Glomerular visceral epithelial cell (primary cell): ENCODE measurements around the gene RNF151.
A peak's percentile ranks its signal among the peaks of the same experiment; 100 is the strongest.
"Not testable (repeated sequence)": the region's sequence is repeated elsewhere in the genome, so short reads cannot be mapped to it uniquely, and the experiment has no call there.

Experiments used
- DNase-seq: peaks from one replicate; pipeline ENCODE4 v3.0.0-alpha.2; 2016; ENCODE audit errors: extremely low spot score

RNF151 gene

DNA sequence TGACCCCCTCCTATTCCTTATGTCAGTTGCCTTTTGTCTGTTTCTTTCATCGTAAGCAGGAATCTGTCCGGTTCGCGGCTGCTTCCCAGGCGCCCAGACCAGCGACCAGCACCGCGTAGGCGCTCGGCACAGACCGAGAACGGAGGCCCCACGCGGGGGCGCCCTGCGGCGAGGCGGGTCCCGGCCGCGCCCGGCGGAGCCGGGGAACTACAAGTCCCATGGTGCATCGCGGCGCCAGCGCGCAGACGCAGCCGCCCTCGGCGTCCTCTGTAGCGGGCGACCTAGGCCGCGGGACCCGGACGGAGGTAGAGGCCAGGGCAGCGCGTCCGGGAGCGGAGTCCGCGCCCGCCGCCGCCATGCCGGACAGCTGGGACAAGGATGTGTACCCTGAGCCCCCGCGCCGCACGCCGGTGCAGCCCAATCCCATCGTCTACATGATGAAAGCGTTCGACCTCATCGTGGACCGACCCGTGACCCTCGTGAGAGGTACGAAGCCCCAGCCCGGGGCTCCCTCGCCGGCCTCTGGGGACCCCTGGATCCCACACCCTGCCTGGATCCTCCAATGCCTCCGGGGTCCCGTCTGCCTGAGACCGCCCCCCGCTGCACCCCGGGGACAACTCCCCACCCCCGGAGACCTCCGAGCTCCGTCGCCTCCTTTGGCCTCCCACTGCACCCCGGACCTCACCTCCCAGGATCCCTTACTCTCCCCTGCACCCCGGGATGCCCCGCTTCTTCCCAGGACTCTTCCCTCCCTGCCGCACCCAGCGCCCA lies 7.2 kb upstream of the RNF151 start, which contains the start of gene NDUFB10:
NDUFB10 (plus strand) TSS at position 270 of the 771 bp plus-strand sequence; CDS start at position 357, 87 bp downstream.
- peak; percentile 88 for DNase-seq

DNA sequence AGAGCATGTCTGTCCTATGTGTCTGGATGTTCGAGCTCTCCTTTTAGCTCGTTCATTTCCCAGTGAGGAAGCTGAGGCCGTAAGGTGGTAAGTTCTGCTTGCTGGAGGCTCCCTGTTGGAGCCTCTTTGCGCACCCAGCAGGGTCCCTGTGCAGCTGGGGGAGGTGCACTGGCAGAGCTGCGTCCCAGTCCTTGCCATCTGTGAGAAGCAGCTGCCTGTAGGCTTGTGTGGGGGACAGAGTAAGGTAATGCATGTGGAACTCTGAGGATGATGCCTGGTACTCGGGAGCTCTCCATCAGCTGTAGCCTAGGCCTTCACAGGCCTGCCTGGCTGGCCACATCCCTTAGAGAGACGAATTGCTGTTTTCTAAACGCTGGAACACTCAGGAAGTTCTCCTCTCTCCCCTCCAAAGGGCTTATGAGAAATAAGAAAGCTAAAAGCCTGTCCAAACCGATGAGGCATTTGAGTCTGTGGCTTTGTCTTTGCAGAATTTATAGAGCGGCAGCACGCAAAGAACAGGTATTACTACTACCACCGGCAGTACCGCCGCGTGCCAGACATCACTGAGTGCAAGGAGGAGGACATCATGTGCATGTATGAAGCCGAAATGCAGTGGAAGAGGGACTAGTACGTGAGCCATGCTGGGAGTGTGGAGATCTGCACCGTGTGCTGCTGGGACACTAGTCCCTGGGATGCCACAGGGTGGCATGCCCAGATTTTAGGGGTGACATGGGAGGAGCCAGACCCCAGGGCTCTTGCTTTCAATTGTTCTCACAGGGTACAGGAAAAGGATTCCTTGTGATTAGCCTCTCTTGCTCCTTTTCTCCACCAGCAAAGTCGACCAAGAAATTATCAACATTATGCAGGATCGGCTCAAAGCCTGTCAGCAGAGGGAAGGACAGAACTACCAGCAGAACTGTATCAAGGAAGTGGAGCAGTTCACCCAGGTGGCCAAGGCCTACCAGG lies 5.7 kb upstream of the RNF151 start:
- DNase-seq = peak; percentile 53

DNA sequence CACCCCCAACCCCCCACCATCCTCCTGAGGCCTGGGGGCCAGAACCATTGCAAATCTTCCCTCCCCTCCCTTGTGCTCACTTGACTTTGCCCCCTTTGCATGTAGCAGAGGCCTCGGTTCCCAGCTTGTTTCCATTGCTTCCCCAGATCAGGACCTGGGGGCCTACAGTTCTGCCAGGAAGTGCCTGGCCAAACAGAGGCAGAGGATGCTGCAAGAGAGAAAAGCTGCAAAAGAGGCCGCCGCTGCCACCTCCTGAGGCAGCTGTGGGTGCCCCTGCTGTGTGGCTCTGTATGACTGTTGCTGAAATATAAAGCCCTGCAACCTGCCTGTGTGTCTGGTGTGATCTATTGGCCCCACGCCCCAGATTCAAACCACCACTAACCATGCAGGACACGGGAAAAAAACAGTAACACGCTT lies 5.0 kb upstream of the RNF151 start:
- no peak for DNase-seq

DNA sequence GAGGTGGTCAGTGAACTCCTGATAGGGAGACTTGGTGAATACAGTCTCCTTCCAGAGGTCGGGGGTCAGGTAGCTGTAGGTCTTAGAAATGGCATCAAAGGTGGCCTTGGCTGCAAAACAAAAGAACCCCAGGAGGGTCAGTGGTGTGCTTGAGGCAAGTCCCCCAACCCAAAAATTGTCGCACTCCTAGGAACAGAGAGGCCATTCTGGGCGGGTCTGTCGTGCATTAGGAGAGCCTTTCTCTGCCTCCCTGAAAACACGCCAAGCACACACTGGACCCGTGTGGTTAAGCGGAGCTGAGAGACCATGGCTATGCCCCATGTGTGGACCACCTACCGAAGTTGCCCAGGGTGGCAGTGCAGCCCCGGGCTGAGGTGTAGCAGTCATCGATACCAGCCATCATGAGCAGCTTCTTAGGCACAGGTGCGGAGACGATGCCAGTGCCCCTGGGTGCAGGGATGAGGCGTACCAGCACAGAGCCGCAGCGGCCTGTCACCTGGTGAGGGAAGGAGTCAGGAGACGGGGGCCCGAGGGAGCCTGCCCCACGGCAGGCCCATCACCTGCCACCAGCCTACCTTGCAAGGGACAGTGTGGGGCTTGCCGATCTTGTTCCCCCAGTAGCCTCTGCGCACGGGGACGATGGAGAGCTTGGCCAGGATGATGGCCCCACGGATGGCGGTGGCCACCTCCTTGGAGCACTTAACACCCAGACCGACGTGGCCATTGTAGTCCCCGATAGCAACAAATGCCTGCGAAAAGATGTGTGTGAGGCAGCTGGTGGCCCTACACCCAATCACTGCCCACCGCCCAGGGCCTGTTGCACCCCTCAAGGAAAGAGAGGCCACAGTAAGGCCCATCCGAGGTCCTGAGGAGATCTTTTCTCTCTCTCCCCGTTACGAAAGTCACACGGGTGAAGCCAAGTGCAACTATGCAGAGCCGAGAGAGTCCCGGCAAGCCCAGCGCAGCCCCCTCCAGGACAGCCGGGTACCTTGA lies 4.2 kb upstream of the RNF151 start:
- not testable (repeated sequence) for DNase-seq

DNA sequence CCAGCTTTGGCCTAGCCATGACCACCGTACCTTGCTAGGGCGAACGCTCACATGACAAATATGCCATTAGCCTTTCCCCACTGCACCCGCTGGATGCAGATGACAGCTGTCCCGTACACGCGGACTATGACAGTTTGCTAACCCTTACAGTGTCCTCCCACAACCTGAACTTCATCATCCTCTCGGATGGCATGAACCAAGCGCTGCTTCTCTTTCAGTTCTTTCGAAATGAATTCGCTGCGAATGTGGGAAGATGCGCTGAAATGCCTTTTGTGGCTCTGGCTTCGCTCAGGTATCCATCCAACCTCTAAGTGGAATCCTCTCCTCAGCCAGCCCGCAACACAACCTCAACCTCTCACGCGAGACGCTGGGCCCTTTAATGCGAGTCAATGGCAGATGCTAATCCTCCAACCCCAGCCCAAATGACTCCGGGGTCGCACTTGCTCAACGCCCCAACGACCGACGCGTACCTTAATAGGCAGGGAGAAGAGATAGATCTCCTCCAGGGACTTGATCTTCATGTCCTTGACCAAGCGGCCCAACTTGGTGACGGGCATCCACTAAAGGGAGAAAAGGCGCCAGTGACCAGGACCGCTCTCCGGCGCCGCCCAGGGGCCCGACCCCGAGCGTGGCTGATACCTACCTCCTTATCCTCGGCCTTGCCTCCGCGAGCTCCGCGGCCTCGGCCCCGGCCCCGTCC lies 2.7 kb upstream of the RNF151 start:
- DNase-seq = no peak

DNA sequence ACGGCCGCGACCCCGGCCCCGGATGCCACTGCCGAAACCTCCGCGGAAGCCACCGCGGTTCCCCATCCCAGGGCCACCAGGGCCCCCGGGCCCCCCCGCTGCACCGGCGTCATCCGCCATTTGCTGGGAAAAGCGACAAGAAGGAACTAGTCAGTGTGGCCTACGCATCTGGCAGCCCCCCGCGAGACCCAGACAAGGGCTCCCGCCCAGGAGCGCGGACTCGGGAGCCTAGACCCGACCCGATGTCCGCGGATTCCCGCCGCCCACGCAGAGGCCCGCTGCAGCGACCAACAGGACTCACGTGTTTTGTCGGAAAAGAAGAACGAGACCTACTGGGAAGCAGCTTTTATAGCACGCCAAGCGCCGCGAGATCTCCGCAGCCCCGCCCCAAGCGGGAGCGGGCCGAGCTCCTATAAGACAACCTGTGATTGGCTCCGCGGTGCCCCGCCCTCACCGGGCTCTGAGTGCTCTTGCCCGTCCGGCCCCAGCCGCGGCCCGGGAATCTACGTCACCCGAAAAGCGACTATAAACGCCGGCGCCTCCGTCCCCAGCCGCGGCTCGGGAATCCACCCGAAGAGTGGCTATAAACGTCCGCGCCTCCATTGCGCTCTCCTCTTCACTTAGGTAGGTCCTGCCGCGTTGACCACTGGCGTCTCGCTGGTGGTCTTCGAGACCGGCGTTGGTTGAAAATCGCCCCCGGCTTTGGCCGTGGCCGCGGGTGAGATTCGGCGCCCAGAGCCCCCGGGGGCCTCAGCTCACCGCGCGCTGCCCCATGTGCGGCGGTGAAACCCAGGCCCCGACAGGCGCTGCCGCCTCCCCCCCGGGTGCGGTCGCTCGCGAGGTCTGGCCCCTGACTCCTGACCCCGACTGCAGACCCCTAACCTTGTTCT lies 1.9 kb upstream of the RNF151 start, which contains the start of gene RPS2:
RPS2 (minus strand) TSS at position 321 of the 890 bp plus-strand sequence; CDS start at position 120, 201 bp downstream.
- peak; percentile 98 for DNase-seq

DNA sequence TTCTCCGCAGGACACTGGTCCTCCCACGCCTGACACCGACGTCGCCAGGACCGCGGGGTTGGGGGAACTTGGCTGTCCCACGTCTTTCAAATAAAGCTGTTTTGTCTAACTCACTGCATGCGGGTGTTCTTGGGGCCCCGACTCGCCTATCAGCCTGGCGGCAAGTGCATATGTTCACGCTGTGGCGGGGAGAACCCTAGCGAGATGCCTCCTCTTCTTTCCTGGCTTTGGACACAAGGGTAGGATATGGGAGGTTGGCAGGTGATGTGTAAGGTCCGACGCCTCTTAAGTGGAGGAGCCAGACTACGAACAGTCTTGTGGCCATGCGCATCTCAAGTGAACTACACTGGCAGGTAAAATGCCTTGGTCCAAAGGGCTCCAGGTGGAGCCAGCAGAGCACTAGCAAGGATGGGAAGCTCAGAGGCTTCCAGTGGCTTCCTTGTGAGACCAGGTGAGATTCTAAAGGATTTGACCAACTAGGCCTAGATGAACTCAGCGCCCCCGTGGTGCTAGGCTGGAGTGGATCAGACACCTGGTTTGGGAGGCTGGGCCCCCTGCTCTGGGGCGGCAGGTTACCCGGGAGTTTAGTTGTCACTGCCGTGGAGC lies 1.2 kb upstream of the RNF151 start:
- no peak for DNase-seq

DNA sequence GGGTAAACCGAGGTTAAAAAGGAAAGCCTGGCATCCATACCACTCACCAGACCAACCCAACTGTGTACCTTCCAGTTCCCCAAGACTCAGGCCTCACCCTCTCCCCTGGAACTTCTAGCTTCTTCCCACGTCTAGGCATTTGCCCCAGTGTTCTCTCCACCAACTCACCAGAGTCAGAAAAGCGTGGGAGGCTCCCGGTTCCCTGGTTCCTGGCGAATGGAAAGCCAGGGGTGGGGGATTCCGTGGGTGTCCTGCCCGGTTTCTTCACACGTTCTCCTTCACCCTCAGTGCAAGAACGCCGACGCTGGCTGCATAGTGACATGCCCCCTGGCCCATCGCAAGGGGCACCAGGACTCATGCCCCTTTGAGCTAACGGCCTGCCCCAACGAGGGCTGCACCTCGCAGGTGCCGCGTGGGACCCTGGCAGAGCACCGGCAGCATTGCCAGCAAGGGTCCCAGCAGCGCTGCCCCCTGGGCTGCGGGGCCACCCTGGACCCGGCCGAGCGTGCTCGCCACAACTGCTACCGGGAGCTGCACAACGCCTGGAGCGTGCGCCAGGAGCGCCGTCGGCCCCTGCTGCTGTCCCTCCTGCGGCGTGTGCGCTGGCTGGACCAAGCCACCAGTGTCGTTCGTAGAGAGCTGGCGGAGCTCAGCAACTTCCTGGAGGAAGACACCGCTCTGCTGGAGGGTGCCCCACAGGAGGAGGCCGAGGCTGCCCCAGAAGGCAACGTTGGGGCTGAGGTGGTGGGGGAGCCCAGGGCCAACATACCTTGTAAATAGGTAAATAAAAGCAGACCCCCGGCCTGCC lies 1.7 kb downstream of the RNF151 start:
- no peak for DNase-seq

DNA sequence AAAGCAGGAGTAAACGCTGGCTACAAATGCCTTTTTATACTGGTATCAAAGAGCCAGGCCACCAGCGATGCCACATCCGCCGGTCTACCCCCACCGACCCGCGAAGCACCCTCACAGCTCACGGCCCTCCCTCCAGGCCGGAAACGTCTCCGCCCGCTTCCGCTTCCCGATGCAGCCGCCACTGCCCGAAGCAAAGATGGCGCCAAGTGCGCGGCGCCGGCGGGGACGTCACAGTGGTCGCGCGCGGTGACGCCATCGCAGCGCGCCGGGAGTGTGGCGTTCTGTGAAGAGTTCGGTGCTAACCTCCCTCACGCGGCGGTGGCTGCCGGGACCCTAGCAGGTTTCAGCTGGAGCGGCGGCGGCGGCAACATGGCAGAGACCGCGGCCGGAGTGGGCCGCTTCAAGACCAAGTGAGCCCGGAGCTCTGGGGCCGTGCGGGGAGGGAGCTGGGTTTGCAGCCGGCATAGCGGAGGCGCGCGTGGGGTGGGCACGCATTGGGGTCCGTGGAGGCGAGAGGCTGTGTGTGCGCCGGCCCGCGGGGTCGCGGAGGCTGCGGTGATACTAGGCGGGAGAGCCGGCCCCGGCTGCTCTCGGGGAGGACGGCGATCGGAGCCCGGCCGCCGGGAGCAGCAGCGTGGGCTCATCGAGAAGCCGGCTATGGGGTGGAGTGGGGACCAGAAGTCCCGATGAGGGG lies 5.3 kb downstream of the RNF151 start, which contains the start of gene TBL3:
TBL3 (plus strand) TSS at position 258 of the 694 bp plus-strand sequence; CDS start at position 370, 112 bp downstream.
- peak; percentile 93 for DNase-seq

DNA sequence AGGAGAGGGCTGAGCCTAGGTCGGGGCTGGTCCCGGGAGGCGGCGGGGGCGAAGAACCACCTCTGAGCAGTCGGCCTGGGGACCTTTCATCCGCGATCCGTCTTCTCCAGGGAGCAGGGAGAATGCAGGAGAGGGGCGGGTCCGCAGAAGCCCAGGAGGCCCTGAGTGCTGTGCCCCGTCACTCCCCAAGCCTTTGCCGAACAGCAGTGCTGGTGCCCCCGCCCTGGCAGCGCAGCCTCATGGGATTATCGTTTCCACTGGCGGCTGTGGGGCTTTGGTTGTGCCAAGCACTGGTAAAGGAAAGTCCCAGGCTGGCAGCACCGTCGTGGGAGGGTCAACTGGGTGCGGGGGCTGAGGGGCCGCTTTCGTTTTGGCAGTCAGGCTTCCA lies 5.8 kb downstream of the RNF151 start:
- DNase-seq = no peak

DNA sequence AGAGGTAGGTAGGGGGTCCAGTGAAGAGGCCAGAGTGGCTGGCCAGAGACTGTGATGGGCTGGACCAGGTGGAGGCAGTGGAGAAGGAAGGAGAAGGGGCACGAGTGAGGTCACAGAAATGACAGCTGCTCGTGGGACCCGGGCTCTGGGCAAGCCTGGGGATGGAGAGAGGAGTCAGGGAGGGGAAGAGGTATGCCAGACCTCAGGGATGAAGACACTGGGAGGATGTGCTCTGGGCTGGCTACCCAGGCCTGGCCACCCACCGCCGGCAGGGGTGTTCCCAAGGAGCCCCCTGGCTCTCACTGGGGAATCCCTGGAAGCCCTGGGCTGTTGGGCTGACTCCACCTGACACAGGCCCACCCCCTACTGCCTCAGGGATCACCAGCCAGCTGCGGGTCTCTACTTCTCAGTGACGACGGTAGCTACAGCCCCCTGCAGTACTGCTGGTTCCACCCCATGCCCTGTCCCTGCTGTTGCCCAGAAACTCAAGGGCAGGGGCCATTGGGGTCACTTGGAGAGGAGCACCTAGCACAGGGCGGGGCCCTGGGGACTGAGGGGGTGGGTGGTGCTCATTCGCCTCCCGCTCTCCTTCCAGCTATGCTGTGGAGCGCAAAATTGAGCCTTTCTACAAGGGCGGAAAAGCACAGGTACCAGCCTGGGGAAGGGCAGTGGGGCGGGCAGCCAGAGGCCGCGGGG lies 7.0 kb downstream of the RNF151 start:
- no peak for DNase-seq

DNA sequence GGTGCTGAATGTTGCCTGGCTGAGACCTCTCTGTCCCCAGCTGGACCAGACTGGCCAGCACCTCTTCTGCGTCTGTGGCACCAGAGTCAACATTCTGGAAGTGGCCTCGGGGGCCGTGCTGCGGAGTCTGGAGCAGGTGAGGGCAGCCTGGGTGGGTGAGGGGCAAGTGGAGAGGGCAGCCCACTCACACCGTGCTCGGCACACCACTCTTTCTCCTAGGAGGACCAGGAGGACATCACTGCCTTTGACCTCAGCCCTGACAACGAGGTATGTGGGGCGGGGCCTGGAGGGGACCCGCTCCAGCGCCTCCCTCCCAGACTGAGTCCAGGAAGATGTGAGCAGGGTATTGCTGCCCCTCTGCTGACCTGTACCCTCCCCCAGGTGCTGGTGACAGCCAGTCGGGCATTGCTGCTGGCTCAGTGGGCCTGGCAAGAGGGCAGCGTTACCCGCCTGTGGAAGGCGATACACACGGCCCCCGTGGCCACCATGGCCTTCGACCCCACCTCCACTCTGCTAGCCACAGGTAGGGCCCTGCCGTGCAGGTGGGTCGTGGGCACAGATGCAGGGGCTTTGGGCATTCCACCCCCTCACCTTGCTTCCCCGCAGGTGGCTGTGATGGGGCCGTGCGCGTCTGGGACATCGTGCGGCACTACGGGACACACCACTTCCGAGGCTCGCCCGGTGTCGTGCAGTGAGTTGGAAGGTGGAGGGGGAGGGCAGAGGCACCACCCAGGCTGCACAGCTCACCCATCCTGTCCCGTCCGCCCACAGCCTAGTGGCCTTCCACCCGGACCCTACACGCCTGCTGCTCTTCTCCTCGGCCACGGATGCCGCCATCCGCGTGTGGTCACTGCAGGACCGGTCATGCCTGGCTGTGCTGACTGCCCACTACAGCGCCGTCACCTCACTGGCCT lies 7.8 kb downstream of the RNF151 start:
- no peak for DNase-seq

DNA sequence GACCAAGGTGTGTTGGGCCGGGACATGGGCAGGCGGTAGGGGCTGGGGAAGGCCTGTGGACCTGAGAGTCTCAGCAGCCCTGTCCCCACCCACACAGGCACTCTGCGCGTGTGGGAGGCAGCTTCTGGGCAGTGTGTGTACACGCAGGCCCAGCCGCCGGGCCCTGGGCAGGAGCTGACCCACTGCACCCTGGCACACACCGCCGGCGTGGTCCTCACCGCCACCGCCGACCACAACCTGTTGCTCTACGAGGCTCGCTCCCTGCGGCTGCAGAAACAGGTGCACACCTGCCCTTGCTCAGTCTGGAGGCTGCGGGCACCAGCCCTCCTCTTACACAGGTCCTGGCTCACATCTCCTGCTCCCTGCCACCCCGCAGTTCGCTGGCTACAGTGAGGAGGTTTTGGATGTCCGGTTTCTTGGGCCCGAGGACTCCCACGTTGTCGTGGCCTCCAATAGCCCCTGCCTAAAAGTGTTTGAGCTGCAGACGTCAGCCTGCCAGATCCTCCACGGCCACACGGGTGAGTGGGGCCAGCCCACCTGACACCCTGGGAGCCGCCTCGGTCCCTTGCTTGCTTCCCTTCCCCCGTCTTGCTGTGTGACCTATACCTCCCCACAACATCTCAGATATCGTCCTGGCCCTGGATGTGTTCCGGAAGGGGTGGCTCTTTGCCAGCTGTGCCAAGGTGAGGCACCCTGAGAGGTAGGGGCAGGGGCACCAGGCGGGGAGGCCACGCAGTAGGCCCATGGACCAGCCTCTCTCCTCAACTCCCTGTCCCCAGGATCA lies 9.0 kb downstream of the RNF151 start:
- no peak for DNase-seq

DNA sequence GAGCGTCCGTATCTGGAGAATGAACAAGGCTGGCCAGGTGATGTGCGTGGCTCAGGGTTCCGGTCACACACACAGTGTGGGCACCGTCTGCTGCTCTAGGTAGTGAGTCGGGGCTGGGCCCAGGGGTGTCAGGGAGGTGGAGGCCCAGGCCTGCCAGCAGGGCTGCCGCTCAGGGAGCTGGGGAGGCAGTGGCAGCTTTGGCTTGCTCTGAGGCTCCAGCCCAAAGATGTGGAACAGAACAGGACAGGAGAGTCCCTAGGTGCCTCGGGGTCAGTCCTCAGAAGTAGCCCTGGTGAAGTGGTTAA lies 9.5 kb downstream of the RNF151 start:
- DNase-seq = no peak
